GM10248 (cell line): ENCODE measurements around the gene CD164.
"Not testable (repeated sequence)": the region's sequence is repeated elsewhere in the genome, so short reads cannot be mapped to it uniquely, and the experiment has no call there.

Experiments
- CTCF ChIA-PET: fragments of 300-600 bp; sonication (Branson Sonifier 250); formaldehyde crosslinking; extraction: SDS; loops from one replicate; lab custom pipeline; 2021; ENCODE audit warnings: antibody characterized with exemption; lab: Yijun Ruan, JAX
- POLR2A ChIA-PET: fragments of 350-650 bp; sonication (Branson Sonifier 250); formaldehyde crosslinking; extraction: SDS; loops from one replicate; lab custom pipeline; 2020; ENCODE audit warnings: antibody characterized with exemption; lab: Yijun Ruan, JAX
- DNase-seq: peaks from one replicate; pipeline ENCODE4 v3.0.0; 2012; ENCODE audit errors: extremely low spot score
- TF ChIP-seq, protein P1 (sequence below): IDR thresholded peaks from 2 replicates; pipeline ENCODE4 v1.5.1; 2012; ENCODE audit warnings: mild to moderate bottlenecking, low read depth; ENCODE audit errors: extremely low read depth, missing control alignments, control extremely low read depth

Gene CD164

DNA sequence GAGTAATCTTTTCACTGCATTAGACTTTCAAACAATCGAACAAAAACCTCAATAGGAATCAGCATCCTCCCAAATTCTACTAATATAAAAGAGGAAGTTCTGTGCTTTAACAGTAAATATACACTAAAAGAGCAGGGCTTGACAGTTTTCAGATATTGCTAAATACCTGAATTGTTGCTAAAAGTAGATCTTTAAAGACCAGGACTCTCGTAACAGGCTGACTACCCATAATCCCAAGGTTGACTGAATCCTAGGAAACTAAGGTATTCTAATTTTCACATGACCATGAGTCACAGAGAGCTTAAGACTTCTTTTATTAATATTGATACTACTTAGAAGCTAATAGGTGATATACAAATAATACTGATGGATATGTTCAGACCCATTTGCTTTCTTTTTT, 10.1 kb downstream of the CD164 start:
- TF ChIP-seq, protein P1, sequence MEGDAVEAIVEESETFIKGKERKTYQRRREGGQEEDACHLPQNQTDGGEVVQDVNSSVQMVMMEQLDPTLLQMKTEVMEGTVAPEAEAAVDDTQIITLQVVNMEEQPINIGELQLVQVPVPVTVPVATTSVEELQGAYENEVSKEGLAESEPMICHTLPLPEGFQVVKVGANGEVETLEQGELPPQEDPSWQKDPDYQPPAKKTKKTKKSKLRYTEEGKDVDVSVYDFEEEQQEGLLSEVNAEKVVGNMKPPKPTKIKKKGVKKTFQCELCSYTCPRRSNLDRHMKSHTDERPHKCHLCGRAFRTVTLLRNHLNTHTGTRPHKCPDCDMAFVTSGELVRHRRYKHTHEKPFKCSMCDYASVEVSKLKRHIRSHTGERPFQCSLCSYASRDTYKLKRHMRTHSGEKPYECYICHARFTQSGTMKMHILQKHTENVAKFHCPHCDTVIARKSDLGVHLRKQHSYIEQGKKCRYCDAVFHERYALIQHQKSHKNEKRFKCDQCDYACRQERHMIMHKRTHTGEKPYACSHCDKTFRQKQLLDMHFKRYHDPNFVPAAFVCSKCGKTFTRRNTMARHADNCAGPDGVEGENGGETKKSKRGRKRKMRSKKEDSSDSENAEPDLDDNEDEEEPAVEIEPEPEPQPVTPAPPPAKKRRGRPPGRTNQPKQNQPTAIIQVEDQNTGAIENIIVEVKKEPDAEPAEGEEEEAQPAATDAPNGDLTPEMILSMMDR: no peak
- ChIA-PET POLR2A (no interaction called here), CTCF (interaction anchor here (2.2 to 4.1 kb wide), 3 partner anchors 10 to 185 kb away, joined by 6 to 24 read pairs (median 17); no protein-coding TSS in a partner anchor)
- no peak for DNase-seq

DNA sequence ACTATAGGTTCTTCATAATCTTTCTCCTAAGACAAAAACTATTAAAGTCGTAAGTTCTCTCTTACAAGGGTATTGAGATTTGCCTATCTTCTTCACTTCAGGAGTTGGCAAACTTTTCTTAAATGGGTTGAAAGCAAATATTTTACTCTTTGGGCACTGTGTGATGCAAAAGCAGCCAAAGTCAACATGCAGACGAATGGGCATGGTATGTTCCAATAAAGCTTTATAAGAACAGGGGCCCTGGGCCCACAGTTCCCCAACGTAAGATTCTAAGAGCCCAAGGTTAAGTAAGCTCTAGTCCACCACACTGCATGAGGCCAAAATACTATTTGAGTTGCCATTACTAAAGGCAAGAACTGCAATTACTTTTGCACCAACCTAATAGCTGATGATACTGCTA, 11.5 kb downstream of the CD164 start:
- DNase-seq: no peak
- ChIA-PET CTCF (interaction anchor here (0.7 to 1.4 kb wide), 7 partner anchors 8 to 183 kb away, joined by 3 to 5 read pairs (median 3); no protein-coding TSS in a partner anchor), POLR2A (interaction anchor here (0.8 to 1.3 kb wide), 4 partner anchors 9 to 24 kb away, joined by 4 to 7 read pairs (median 6); partner anchors contain the start of gene CD164)
- TF ChIP-seq, protein P1: no peak

DNA sequence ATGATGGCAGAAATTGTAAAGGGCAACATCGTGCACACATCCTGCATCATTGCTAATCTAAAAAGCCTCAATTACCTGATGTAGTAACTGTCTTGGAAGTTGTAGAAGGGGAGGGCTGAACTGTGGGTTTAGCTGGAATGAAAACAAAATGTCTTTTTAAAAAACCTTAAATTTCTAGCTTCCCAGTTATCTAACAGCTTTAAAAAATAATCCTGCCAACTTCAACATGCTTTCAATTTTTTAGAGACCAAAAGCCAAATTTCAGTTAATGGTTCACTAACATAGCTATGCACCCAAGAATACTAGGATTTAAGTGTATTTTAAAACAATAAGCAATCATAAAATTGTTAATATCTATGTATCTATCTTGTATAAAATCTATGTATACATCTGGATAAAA, 11.9 kb downstream of the CD164 start:
- POLR2A ChIA-PET: interaction anchor here (0.8 to 1.3 kb wide), 4 partner anchors 9 to 24 kb away, joined by 4 to 7 read pairs (median 6); partner anchors contain the start of gene CD164
- no peak for DNase-seq
- TF ChIP-seq, protein P1: no peak
- CTCF ChIA-PET: interaction anchor here (0.7 to 1.4 kb wide), 6 partner anchors 9 to 120 kb away, joined by 3 to 5 read pairs (median 3); no protein-coding TSS in a partner anchor

DNA sequence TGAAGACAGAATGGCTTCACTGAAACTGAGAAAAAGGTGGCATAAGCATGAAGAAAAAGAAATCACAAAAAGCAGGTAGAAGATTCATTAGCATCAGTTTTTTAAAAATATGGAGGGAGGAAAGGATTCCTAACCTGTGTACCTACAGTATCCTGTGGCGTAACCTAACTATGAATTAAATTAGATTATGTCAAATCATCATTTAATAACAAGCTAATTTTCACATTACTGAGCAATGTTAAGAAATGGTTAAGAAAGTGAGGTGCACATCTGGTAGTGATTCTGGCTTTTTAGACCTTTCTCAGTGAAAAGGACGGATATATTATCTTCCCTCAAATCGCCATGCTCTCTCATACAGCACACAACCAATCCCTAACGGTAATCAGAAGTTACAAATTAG, 12.5 kb downstream of the CD164 start:
- POLR2A ChIA-PET: interaction anchor here (0.8 to 1.3 kb wide), 2 partner anchors 13 to 15 kb away, joined by 6 to 7 read pairs; partner anchors contain the start of gene CD164
- TF ChIP-seq, protein P1: no peak
- DNase-seq: no peak
- CTCF ChIA-PET: interaction anchor here (1.1 to 1.4 kb wide), 4 partner anchors 9 to 120 kb away, joined by 3 to 5 read pairs (median 3); no protein-coding TSS in a partner anchor

DNA sequence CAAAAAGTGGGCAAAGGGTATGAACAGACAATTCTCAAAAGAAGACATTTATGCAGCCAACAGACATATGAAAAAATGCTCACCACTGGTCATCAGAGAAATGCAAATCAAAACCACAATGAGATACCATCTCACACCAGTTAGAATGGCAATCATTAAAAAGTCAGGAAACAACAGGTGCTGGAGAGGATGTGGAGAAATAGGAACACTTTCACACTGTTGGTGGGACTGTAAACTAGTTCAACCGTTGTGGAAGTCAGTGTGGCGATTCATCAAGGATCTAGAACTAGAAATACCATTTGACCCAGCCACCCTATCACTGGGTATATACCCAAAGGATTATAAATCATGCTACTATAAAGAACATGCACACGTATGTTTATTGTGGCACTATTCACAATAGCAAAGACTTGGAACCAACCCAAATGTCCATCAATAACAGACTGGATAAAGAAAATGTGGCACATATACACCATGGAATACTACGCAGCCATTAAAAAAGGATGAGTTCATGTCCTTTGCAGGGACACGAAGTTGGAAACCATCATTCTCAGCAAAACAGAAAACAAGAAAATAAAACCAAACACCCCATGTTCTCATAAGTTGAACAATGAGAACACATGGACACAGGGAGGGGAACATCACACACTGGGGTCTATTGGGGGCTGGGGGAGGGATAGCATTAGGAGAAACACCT, 17.7 kb downstream of the CD164 start:
- DNase-seq, POLR2A ChIA-PET: not testable (repeated sequence)
- CTCF ChIA-PET: interaction anchor here (5.3 kb wide), 1 partner anchor 9 kb away, joined by 24 read pairs; no protein-coding TSS in a partner anchor

DNA sequence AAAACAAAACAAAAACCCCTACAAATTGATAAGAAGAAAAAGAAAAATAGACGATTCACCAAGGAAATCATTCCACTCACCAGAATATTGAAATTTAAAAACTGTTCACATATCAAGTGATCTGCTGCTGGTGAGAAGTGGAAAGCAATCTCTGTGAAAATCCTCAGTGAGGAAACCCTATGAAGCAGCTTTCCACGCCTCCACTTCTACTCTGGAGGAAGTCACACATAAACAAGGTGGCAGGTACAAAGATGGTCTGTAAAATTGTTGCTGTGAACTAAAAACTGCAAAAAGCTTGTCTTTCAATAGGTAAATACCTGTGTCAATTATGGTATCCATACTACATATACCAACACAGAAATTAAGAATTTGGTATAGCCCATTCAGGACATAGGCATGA, 18.5 kb downstream of the CD164 start:
- ChIA-PET POLR2A (interaction anchor here (0.6 to 0.7 kb wide), 2 partner anchors 187 to 221 kb away, joined by 3 to 8 read pairs; no protein-coding TSS in a partner anchor), CTCF (interaction anchor here (0.7 to 5.3 kb wide), 4 partner anchors 9 to 27 kb away, joined by 4 to 24 read pairs (median 14); partner anchors contain the start of gene CD164)
- no peak for DNase-seq
- TF ChIP-seq, protein P1: no peak
